Activated CD4-positive, alpha-beta T cell treated with anti-CD3 and anti-CD28 coated beads for 48 hours (primary cell): ENCODE results near the gene DYNLL1.
"Not testable (repeated sequence)": the region's sequence is repeated elsewhere in the genome, so short reads cannot be mapped to it uniquely, and the experiment has no call there.

Experiments
- DNase-seq: peaks from one replicate; pipeline ENCODE4 v3.0.0-alpha.2; 2020

DYNLL1 gene

GRCh38 chr12:120519324-120519723 lies 23.4 kb downstream of the DYNLL1 start:
- not testable (repeated sequence) for DNase-seq

GRCh38 chr12:120522568-120522967 lies 26.7 kb downstream of the DYNLL1 start:
- no peak for DNase-seq

- peak; percentile 90 for DNase-seq
These were observed 33.1 kb downstream of the DYNLL1 start, which contains the start of gene COQ5 for GRCh38 chr12:120528861-120529525. COQ5 (minus strand) TSS chr12:120529158; CDS start chr12:120529141, 17 bp downstream.

GRCh38 chr12:120529641-120530417 lies 33.9 kb downstream of the DYNLL1 start:
- DNase-seq = peak; percentile 23

GRCh38 chr12:120530418-120530761 lies 34.5 kb downstream of the DYNLL1 start:
- DNase-seq = not testable (repeated sequence)

GRCh38 chr12:120532701-120533238 lies 36.9 kb downstream of the DYNLL1 start:
- no peak for DNase-seq

- DNase-seq = peak; percentile 76
These were observed 38.3 kb downstream of the DYNLL1 start, which contains the start of gene RNF10 for GRCh38 chr12:120534203-120534702. RNF10 (plus strand) TSS chr12:120534356; CDS start chr12:120534812, 456 bp downstream.

GRCh38 chr12:120534703-120535655 lies 39.1 kb downstream of the DYNLL1 start:
- DNase-seq = peak; percentile 67

GRCh38 chr12:120536064-120536791 lies 40.3 kb downstream of the DYNLL1 start:
- DNase-seq = peak; percentile 30

- no peak for DNase-seq
These were observed 41.9 kb downstream of the DYNLL1 start for GRCh38 chr12:120537856-120538220.

GRCh38 chr12:120538281-120539156 lies 42.6 kb downstream of the DYNLL1 start:
- DNase-seq = no peak

- peak; percentile 22 for DNase-seq
These were observed 43.4 kb downstream of the DYNLL1 start for GRCh38 chr12:120539303-120539702.

- no peak for DNase-seq
These were observed 44.5 kb downstream of the DYNLL1 start for GRCh38 chr12:120540445-120540844.

- DNase-seq = no peak
These were observed 46.3 kb downstream of the DYNLL1 start for GRCh38 chr12:120542166-120542565.

GRCh38 chr12:120544691-120545090 lies 48.8 kb downstream of the DYNLL1 start:
- DNase-seq = no peak

GRCh38 chr12:120546050-120546386 lies 50.1 kb downstream of the DYNLL1 start:
- no peak for DNase-seq
